ENCODE results near the gene GPAM.
A peak's percentile ranks its signal among the peaks of the same experiment; 100 is the strongest.

GPAM gene

GRCh38 chr10:112151524-112152039 is 32.0 kb downstream of the GPAM start:
- Mint-ChIP-seq H3K36me3 (ENCODE audit: insufficient read depth) (peaks cover 30% of the 10 kb centered on the region), H3K4me3 (no peak overlapping the region), H3K9me3 (no peaks in the 10 kb centered on the region), H3K27ac (no peak overlapping the region), H3K27me3 (no peaks in the 10 kb centered on the region), H3K4me1 (ENCODE audit: low read depth in 2 of 2) (no peaks in the 10 kb centered on the region)
- ATAC-seq (replicated peaks) (no peak), DNase-seq (no peak)

GRCh38 chr10:112148331-112148730 is 35.2 kb downstream of the GPAM start:
- H3K4me3 Mint-ChIP-seq, result no peak overlapping the region
- H3K27ac Mint-ChIP-seq, result no peak overlapping the region
- no peak for ATAC-seq (replicated peaks)
- H3K9me3 Mint-ChIP-seq, result no peaks in the 10 kb centered on the region
- DNase-seq, result no peak
- peaks cover 15% of the 10 kb centered on the region for H3K36me3 Mint-ChIP-seq (ENCODE audit: insufficient read depth)
- no peaks in the 10 kb centered on the region for H3K4me1 Mint-ChIP-seq (ENCODE audit: low read depth in 2 of 2)
- H3K27me3 Mint-ChIP-seq, result no peaks in the 10 kb centered on the region

GRCh38 chr10:112146799-112147198 is 36.8 kb downstream of the GPAM start:
- no peak for ATAC-seq (replicated peaks)
- no peak for DNase-seq
- no peak overlapping the region for H3K4me3 Mint-ChIP-seq
- H3K4me1 Mint-ChIP-seq (ENCODE audit: low read depth in 2 of 2), result no peaks in the 10 kb centered on the region
- no peaks in the 10 kb centered on the region for H3K9me3 Mint-ChIP-seq
- H3K27ac Mint-ChIP-seq, result no peak overlapping the region
- peaks cover 8% of the 10 kb centered on the region for H3K36me3 Mint-ChIP-seq (ENCODE audit: insufficient read depth)
- H3K27me3 Mint-ChIP-seq, result no peaks in the 10 kb centered on the region

- ATAC-seq (replicated peaks) (no peak), DNase-seq (no peak)
- Mint-ChIP-seq H3K36me3 (ENCODE audit: insufficient read depth) (no peaks in the 10 kb centered on the region), H3K27me3 (no peaks in the 10 kb centered on the region), H3K27ac (no peak overlapping the region), H3K4me1 (ENCODE audit: low read depth in 2 of 2) (no peaks in the 10 kb centered on the region), H3K4me3 (no peak overlapping the region), H3K9me3 (no peaks in the 10 kb centered on the region)
Measured at GRCh38 chr10:112145263-112145662, 38.3 kb downstream of the GPAM start.

- Mint-ChIP-seq H3K27ac (no peak overlapping the region), H3K27me3 (no peaks in the 10 kb centered on the region), H3K4me1 (ENCODE audit: low read depth in 2 of 2) (peaks cover 0 to 3% of the 10 kb centered on the region in 2 donors), H3K4me3 (no peak overlapping the region), H3K36me3 (ENCODE audit: insufficient read depth) (no peaks in the 10 kb centered on the region), H3K9me3 (no peaks in the 10 kb centered on the region)
- ATAC-seq (replicated peaks) (no peak), DNase-seq (no peak)
Measured at GRCh38 chr10:112143420-112143819, 40.1 kb downstream of the GPAM start.

- DNase-seq (no peak), ATAC-seq (replicated peaks) (no peak)
- H3K4me1 Mint-ChIP-seq (ENCODE audit: low read depth in 2 of 2), result peaks cover 0 to 3% of the 10 kb centered on the region in 2 donors
- no peak overlapping the region for H3K27ac Mint-ChIP-seq
- no peaks in the 10 kb centered on the region for H3K27me3 Mint-ChIP-seq
- no peaks in the 10 kb centered on the region for H3K36me3 Mint-ChIP-seq (ENCODE audit: insufficient read depth)
- H3K9me3 Mint-ChIP-seq, result no peaks in the 10 kb centered on the region
- no peak overlapping the region for H3K4me3 Mint-ChIP-seq
Measured at GRCh38 chr10:112141292-112141691, 42.3 kb downstream of the GPAM start.

- H3K4me3 Mint-ChIP-seq, result no peak overlapping the region
- H3K27ac Mint-ChIP-seq, result no peak overlapping the region
- no peaks in the 10 kb centered on the region for H3K36me3 Mint-ChIP-seq (ENCODE audit: insufficient read depth)
- DNase-seq, result peak; percentile 55 to 71 (median 57)
- H3K9me3 Mint-ChIP-seq, result no peaks in the 10 kb centered on the region
- no peaks in the 10 kb centered on the region for H3K27me3 Mint-ChIP-seq
- peak; percentile 96 for ATAC-seq (replicated peaks)
- H3K4me1 Mint-ChIP-seq (ENCODE audit: low read depth in 2 of 2), result peaks cover 0 to 3% of the 10 kb centered on the region in 2 donors
Measured at GRCh38 chr10:112140110-112140970, 43.2 kb downstream of the GPAM start.

- H3K27me3 Mint-ChIP-seq, result peaks cover 0 to 7% of the 10 kb centered on the region in 2 donors
- no peaks in the 10 kb centered on the region for H3K36me3 Mint-ChIP-seq (ENCODE audit: insufficient read depth)
- H3K9me3 Mint-ChIP-seq, result no peaks in the 10 kb centered on the region
- ATAC-seq (replicated peaks), result no peak
- no peak overlapping the region for H3K27ac Mint-ChIP-seq
- H3K4me3 Mint-ChIP-seq, result no peak overlapping the region
- H3K4me1 Mint-ChIP-seq (ENCODE audit: low read depth in 2 of 2), result peaks cover 0 to 3% of the 10 kb centered on the region in 2 donors
- no peak for DNase-seq
Measured at GRCh38 chr10:112139176-112139575, 44.4 kb downstream of the GPAM start.

- DNase-seq (peak; percentile 55 to 65 (median 58)), ATAC-seq (replicated peaks) (peak; percentile 41)
- no peaks in the 10 kb centered on the region for H3K36me3 Mint-ChIP-seq (ENCODE audit: insufficient read depth)
- peaks cover 0 to 7% of the 10 kb centered on the region in 2 donors for H3K27me3 Mint-ChIP-seq
- H3K4me1 Mint-ChIP-seq (ENCODE audit: low read depth in 2 of 2), result peaks cover 0 to 3% of the 10 kb centered on the region in 2 donors
- no peaks in the 10 kb centered on the region for H3K9me3 Mint-ChIP-seq
- no peak overlapping the region for H3K4me3 Mint-ChIP-seq
- no peak overlapping the region for H3K27ac Mint-ChIP-seq
Measured at GRCh38 chr10:112137154-112137987, 46.2 kb downstream of the GPAM start.

- Mint-ChIP-seq H3K27ac (no peak overlapping the region), H3K4me3 (no peak overlapping the region), H3K27me3 (peaks cover 0 to 7% of the 10 kb centered on the region in 2 donors), H3K36me3 (ENCODE audit: insufficient read depth) (no peaks in the 10 kb centered on the region), H3K9me3 (no peaks in the 10 kb centered on the region), H3K4me1 (ENCODE audit: low read depth in 2 of 2) (peaks cover 0 to 3% of the 10 kb centered on the region in 2 donors)
- no peak for ATAC-seq (replicated peaks)
- DNase-seq, result no peak
Measured at GRCh38 chr10:112136486-112137153, 46.9 kb downstream of the GPAM start.

GRCh38 chr10:112135604-112136003 is 48.0 kb downstream of the GPAM start:
- DNase-seq (no peak), ATAC-seq (replicated peaks) (no peak)
- H3K36me3 Mint-ChIP-seq (ENCODE audit: insufficient read depth), result no peaks in the 10 kb centered on the region
- peaks cover 0 to 3% of the 10 kb centered on the region in 2 donors for H3K4me1 Mint-ChIP-seq (ENCODE audit: low read depth in 2 of 2)
- H3K4me3 Mint-ChIP-seq, result no peak overlapping the region
- H3K27me3 Mint-ChIP-seq, result peaks cover 0 to 7% of the 10 kb centered on the region in 2 donors
- H3K9me3 Mint-ChIP-seq, result no peaks in the 10 kb centered on the region
- no peak overlapping the region for H3K27ac Mint-ChIP-seq

GRCh38 chr10:112132435-112132834 is 51.1 kb downstream of the GPAM start:
- Mint-ChIP-seq H3K4me3 (no peak overlapping the region), H3K27ac (no peak overlapping the region), H3K27me3 (peaks cover 0 to 7% of the 10 kb centered on the region in 2 donors), H3K9me3 (no peaks in the 10 kb centered on the region), H3K4me1 (ENCODE audit: low read depth in 2 of 2) (no peaks in the 10 kb centered on the region), H3K36me3 (ENCODE audit: insufficient read depth) (no peaks in the 10 kb centered on the region)
- ATAC-seq (replicated peaks), result no peak
- DNase-seq, result no peak

GRCh38 chr10:112131996-112132395 is 51.6 kb downstream of the GPAM start:
- Mint-ChIP-seq H3K9me3 (no peaks in the 10 kb centered on the region), H3K4me1 (ENCODE audit: low read depth in 2 of 2) (no peaks in the 10 kb centered on the region), H3K27ac (no peak overlapping the region), H3K36me3 (ENCODE audit: insufficient read depth) (no peaks in the 10 kb centered on the region), H3K27me3 (peaks cover 0 to 7% of the 10 kb centered on the region in 2 donors), H3K4me3 (no peak overlapping the region)
- DNase-seq (no peak), ATAC-seq (replicated peaks) (no peak)

Data from effector memory CD8-positive, alpha-beta T cell (primary cell).